HG03469 (cell line): Measurements from ENCODE around the gene RAC3.

Experiments
- ATAC-seq: cut with Tn5 transposase; IDR thresholded peaks from one replicate; pipeline ENCODE4 v1.9.1; 2021; ENCODE audit warnings: mild to moderate bottlenecking, moderate library complexity, moderate number of reproducible peaks; ENCODE audit not compliant: unreplicated experiment

Gene RAC3

DNA sequence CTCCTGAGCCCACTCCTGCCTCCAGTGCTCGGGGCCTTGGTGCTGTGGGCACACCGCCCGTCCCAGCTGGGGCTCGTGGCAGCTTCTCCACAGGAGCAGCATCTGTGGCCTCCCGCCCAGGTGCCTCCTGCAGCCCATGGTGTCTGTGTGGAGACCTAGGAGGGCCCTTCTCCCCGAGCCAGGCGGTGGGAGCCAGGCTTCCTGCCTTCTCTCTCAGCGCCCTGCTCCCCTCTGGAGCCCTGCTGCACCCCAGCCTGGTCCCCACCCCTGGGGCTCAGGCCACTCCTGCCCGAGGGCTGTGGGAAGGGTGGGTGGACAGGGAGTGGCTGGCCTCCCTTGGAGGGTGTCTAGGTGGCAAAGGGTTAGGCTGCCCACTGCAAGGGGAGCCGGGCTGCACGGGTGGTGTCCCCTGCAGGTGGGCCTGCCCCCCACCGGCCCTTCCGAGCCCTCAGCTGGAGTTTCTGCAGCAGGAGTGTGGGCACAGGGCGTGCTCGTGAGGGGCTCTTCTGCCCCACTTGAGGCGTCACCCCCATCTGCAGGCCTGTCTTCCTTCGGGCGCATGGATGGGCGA, 19.8 kb upstream of the RAC3 start:
- ATAC-seq: no peak

DNA sequence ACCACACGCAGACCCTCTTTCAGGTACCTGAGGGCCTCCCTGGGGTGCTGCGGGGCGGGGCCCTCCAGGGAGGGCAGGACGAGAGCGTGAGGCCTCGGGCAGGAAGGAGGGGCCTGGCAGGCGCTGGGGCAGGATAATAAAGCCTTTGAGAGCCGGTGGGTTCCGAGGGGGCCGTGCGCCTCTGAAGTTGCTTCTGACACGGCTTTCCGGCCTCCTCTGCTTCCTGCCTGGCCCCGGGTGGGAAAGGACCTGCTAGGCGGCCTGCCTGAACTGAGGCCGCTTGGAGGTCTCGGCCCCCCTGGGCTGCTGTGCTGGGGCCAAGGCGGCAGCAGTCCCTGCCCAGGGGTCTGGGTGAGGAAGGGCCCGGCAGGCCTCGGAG, 19.2 kb upstream of the RAC3 start:
- no peak for ATAC-seq

DNA sequence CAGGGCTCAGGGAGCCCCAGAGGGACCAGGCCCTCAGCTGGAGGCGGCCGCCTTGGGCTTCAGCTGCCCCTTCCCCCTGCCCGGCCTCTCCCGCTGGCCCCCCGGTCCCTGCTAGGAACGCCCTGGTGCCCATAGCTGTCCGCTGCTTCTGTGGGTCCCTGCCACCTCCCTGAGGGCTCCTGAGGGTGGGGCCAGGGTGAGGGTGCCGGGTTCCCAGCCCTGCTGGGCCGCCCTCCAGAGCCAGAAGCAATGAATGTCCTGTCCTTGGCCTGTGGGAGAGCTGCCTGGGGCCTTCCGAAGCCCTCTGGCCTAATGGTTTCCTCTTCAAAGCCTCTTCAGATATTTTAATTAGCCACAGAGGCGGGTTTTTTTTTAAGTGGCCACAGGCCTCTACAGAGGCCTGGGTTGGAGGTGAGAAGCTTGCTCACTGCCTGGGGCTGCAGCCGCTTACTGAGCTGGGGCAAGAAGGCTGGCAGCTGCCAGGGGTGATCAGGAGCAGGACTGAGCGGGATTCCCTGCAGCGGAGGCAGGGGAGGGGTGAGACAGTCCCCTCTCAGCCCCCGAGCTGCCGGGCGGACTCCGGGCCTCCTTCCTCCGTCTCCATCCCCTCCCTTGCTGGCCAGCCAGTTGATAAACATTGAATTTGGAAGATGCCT, 18.7 kb upstream of the RAC3 start:
- no peak for ATAC-seq

DNA sequence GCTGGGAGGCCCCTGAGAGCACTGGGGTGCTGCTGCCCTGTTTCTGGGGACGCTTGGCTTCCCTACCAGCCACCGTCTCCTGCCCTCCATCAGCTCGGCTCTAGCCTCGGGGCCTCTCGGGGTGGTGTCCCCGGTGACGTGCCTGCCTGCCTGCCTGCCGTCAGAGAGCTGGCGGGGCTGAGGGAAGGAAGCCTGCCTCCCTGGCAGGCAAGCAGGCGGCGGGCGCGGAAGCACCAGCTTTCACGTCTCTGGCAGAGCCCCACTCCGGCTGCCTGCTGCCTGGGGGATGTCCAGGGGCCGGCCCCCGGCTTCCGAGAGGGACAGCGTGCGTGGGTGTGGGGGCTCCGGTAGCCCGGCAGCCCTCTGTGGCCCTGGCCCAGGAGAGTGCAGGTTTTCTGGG, 18.1 kb upstream of the RAC3 start:
- no peak for ATAC-seq

DNA sequence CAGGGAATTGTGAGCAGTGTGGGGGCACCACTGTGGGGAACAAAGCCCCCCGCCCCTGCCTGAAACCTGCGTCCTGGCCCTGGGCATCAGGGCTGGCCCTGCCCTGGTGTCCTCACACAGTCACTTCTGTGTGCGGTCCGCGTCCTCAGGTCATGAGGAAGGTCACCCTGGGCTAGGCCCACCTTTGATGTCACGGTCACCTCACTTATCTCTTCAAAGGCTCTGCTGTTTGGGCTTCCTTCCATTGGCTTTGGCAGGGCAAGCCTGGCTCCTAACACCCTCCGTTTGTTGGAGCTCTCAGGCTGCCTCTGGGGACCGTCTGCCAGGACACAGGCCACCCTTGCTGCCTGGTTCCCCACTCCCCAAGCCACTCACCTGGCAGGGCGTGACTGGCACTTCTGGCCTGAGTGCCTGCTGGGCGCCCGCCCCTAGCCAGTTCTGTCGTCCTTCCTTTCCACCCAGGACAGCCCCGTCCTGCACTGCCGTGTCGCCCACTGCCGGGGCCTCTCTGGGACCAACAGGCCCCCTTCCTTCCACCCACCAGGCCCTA, 17.6 kb upstream of the RAC3 start:
- ATAC-seq: no peak

DNA sequence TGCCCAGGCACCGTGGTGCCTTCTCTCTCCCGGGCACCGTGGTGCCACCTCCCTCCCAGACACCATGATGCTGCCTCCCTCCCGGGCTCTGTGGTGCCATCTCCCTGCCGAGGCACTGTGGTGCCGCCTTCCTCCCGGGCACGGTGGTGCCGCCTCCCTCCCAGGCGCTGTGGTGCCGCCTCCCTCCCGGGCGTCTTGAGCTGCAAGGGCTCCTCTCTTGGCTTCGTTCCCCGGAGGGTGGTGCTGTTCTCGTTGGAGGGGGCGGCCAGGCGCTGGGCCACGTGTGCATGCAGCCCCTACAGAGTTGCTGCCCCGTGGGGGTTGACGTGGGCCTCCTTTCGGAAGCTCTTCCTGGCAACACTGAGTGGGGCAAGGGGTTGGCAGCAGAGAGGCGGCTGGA, 17.0 kb upstream of the RAC3 start:
- no peak for ATAC-seq

DNA sequence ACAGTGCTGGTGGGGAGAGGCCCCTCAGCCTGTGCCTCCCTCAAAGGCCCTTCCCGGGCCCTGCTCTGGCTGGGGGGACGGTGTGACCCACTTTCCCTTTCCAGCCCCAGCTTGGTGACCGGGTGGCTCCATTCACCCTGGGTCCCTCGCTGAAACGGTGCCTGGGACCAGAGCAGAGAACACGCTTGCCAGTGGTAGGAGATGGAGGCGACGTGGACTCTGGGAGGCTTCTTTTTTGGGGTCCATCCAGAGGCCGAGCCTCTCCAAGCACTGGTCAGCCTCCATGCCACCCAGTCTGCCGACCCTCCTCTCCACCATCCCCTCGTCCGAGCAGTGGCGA, 16.5 kb upstream of the RAC3 start:
- no peak for ATAC-seq

DNA sequence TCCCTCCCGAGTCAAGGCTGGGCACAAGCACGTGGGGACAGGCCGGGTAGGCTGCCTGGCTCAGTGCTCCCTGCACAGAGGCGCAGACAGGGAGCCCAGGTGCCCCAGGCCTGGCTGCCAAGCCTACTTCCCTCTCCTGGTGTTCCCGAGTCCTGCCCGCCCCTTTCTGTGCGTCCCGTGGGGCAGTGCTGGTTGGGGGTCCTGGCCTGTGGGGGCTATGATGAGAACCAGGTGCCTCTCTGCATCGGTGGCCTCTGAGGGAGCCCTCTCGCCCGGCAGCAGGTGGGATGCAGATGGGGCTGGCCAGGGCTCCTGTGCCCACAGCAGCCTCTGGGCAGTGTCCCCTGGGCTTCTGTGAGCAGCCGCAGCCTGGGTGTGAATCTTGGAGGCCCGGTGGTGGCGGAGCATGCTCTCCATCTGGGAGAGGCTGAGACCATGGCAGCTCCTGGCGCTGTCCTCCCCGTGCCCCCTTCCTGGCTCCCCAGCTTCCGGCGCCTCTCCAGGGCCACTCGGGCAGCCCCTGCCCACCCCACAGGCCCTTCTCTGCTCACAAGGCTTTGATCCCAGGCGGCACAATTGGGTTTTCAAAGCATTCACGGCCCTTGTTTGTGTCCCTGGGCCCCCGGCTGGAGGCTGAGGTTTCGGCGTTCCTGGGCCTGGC, 16.0 kb upstream of the RAC3 start:
- ATAC-seq: no peak

DNA sequence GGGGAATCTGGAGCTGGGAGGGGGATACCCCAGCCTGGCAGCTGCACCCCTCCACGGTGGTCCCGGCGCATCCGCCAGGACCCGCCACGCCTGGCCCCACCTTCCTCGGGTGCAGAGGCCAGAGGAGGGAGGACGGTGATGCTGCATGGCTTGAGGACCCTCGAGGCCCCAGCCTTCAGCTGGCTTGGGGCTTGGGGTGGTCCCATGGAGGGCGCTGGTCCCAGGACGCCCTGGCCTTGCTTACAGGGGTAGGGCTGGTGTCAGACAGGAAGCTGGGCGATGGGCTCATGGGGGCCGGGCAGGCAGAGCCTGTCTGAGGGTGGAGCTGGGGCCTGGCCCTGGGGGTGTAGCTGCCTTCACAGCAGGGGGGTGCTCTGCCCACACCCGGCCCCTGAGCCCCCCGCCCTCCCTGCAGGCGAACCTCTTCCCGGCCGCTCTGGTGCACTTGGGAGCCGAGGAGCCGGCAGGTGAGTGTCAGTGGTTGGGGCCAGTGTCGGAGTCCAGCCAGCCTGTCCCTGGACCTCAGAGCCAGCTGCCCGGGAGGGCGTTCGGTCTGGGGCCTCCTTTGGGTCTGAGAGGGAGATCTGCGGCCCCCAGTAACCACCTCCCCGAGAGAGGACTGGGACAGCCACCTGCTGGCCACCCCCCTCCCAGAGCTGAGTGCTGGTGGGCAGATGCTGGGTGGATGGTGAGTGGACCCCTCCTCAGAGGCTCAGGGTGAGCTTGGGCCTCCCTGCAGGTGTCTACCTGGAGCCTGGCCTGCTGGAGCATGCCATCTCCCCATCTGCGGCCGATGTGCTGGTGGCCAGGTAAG, 15.2 kb upstream of the RAC3 start:
- ATAC-seq: no peak

DNA sequence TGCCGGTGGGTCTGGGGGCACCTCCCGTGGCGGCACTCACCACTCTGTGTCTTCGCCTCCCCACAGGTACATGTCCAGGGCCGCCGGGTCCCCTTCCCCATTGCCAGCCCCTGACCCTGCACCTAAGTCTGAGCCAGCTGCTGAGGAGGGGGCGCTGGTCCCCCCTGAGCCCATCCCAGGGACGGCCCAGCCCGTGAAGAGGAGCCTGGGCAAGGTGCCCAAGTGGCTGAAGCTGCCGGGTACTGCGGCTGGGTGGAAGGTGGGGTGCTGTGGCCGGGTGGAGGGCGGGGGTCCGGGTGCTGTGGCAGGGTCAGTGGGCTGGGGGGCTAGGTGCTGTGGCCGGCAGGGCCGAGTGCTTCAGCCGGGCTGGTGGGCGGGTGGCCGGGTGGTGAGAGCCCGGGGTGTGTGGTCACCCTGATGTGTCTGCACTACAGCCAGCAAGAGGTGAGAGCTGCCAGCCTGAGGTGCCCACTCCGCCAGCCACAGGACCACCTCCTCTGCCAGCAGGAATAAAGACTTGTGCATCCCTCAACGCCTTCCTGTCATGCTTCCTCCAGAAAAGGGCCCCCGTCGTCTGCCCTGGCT, 14.5 kb upstream of the RAC3 start:
- ATAC-seq: no peak

DNA sequence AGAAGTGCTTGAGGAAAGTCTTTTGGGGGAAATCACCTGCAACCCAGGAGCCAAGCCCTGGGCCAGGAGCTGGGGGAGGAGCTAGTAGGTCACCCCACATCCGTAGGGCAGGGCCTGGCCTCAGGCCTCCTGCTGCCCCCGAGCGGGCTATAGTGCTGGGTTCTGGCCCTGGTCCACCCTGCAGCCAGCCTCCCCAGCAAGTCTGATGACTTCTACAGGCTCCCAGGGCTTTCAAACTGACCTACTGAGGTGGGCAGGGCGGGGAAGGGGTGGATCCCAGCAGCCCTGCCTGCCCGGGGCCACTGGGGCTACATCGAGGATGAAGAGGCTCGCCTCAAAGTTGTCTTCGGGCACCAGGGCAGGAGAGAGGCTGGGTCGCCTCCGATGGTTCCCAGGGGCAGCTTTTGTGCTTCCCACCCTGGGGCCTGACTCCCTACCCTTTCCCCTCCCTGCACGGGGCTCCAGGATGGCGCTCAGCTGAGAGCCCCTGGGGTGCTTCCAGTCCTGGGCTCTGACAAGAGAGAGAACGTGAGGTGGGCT, 13.8 kb upstream of the RAC3 start:
- no peak for ATAC-seq

DNA sequence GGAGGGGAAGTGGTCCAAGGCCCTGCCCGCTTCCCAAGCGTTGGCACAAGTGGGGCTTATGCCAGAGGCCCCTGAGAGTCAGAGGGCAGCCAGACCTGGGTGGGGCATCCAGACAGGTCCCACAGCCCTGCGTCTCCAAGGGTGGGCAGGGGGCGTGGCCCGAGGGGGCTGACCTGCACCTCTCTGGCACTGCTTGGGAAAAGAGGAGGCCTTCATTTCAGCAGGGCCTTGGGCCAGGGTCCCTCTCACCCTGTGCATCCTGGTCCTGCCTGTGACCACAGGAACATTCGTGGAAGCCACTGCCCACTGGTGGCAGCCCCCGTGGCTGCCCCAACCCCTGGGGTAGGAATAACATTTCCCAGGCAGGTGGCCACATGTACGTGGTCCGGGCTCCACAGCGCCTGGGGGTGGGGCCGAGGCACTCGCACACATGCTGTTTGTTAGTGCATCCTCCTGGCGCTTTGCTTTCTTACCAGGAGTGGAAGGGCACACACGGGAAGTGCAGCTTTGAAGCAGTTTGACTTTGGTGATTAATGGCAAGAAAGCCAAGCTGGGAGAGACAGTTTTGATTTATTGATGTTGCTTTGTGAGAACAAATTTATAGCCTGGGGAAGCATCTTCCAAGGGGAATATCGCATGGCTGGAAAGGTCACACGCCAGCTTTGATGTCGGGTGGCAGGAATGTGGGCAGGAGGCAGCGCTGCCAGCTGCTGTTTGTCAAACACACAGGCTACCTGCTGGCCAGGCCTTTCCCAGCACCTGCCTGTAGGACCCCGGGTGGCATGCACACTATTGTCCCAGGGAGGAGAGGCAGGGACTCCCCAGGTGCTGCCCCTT, 13.1 kb upstream of the RAC3 start:
- ATAC-seq: no peak

DNA sequence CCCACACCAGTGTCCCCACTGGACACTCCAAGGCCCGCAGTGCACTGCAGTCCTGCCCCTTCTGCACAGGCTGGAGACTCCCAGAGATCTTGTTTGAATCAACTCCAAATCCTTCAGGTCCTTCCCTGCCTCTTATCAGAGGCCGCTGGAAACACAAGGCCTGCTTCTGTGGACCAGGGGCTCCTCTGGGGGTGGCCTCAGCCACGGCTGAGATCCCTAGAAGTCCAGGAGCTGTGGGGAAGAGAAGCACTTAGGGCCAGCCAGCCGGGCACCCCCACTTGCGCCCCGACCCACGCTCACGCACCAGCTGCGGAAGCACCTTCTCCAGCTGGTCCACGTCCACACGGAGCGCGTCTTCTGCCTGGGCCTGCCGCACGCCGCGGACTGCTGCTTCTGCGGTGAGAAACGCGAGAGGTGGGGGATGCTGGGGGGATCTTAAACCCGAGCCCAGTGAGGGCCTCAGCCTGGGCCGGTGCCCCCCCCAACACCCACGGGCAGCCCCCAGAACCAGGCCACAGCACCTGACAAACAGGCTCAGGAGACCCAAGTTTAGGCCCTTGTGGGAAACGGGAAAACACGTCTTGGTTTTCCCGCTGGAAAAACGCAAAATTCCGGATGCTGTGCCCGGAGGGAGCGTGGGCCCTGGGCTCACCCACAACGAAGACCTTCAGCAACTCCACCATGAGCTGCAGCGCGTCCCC, 12.3 kb upstream of the RAC3 start:
- no peak for ATAC-seq

DNA sequence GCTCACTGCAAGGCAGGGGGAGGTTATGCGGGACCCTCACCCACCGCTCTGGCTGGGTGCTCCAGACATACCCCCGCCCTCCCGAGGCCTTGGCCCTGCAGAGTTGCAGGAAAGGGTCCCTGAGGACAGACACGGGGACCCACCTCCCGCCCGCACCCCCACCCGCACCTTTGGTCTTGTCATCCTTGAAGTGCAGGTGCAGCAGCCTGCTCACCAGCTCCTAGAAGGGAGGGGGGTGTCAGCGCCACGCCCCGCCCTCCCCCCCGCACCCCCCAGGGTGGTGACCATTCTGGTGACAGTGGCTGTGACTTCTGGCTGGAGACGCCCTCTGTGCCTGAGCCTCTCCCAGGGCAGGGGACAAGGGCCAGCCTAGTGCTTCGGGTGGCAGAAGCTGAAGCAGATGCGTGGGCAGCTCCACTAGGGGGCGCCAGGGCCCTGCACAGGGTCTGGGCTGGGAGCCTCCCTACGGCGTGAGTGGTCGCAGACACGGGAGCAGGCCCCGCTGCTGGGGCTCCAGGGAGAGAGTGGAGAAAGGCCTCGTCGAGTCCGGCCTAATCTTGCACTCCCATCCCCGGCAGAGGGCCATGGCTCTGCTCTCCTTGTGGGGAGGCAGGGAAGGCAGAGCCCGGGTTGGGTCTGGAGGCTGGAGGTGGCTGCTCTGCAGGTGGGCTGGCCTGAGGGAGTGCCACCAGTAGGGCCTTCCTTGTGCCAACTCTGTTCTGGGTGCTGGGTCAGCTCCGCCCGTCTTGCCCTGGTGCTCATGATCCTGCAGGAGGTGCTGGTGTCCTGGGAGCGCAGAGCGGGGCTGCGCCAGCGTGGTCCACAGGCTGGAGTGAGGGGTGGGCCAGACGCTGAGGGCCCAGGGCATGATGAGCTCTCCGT, 11.5 kb upstream of the RAC3 start:
- ATAC-seq: no peak

DNA sequence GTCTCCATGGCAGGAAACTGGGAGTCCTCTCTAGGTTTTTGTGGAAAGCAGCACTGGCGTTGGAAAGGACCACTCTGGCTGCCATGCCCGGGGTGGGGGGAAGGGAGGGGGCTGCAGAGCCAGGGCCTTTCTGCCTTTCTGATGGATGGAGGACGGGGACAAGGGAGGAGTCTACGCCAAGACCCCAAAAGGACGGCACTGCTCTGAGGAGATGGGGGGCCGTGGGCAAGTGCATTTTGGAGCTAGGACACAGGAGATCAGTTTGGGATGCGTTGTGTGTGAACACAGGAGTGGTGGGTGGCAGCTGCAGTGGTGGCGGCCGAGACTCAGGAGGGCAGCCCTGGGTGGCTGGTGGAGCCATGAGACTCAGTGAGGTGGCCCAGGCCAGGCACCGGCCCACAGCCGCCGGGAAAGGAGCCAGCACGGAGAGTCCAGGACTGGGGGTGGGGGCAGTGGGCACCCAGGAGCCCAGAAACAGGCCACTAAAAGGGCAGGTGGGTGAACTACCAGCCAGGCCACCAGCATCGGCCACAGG, 10.8 kb upstream of the RAC3 start:
- no peak for ATAC-seq

DNA sequence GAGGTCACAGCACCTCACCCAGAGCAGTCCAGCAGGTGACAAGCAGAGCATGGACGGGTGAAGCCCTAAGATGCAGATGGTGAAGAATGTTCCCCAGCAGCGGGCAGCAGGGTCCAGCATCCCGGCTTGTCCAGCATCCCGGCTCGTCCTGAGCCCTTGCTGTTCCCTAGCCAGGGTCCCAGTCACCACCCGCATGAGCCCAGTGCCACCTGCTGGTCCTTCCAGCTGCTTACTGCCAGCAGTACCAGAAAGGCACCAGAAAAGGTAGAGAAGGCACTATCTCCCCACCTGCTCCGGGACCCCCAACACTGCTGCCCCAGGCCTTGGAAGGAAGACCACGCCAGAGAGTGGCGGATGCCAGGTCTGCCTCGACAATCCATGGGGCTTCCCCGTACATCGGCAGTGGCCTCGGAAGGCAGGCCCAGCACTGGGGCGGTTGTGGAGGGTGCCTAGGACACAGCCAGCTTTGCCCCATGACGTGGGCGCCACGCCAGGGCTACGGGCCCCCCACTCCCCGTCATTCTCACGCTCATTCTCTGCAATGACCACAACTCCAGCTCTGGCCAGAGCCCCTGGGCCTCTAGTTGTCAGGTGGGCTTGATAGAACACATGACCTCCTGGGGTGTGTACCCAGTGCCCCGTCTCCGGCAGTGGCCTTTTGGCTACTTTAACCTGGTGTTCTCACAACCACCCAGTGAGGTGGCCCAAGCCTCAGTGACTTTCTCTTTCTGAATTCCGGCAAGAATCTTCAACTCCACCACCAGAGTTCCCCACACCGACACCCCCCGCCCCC, 10.2 kb upstream of the RAC3 start:
- ATAC-seq: no peak

DNA sequence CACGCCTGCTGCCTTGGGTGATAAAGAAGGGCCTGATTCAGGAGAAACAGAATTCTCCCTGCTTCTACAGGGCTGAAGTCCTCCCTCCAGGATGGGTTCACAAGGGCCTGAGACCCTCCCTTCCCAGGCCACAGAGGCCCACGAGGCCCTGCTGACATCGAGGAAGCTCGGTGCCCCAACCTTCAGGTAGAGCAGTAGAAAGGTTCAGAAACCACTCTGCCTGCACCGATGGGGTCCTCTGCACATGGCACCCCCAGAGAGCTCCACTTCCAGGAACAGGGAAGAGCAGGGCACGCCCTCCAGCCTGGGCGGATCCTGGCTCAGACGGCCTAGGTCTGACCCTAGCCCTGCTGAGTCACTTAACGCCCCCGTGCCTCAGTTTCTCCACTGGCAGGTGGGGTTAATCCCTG, 9.6 kb upstream of the RAC3 start:
- ATAC-seq: no peak
